Vagina (tissue), 2 donors: Measurements from ENCODE around the gene VPS8. TPM values are rescaled to one million over a fixed set of nuclear protein-coding genes. Genes with fewer than 3 reads are reported as not detected.
A peak's percentile ranks its signal among the peaks of the same experiment; 100 is the strongest.

ENCODE experiments used
- DNase-seq, 2 donors: peaks; one replicate each; pipeline ENCODE4 v3.0.0-alpha.2; 2017; ENCODE audit errors: extremely low spot score in 2 of 2
- H3K27ac ChIP-seq: fragments of 200-600 bp; sonication (generic); one replicate; pipeline ENCODE4 v1.5.1; 2019
- H3K27me3 ChIP-seq: fragments of 200-600 bp; sonication (generic); one replicate; pipeline ENCODE4 v1.5.1; 2019
- H3K36me3 ChIP-seq, 2 donors: fragments of 200-600 bp; sonication (generic); one replicate each; pipeline ENCODE4 v1.5.1; 2017 to 2019
- H3K4me1 ChIP-seq: fragments of 200-600 bp; sonication (generic); one replicate; pipeline ENCODE4 v1.5.1; 2019
- H3K4me3 ChIP-seq, 2 donors: fragments of 200-600 bp; sonication (generic); 1 replicate in 1 of 2; 2 replicates in 1 of 2; pipeline ENCODE4 v1.5.1; 2016 to 2019
- H3K9me3 ChIP-seq: fragments of 200-600 bp; sonication (generic); one replicate; pipeline ENCODE4 v1.5.1; 2019
- CTCF ChIP-seq, 3 experiments: fragments of 450-650 bp in 2 of 3; fragments of 200-600 bp in 1 of 3; sonication (generic) in 1 of 3; IDR thresholded peaks; one replicate each; pipeline ENCODE4 v1.5.1; 2017 to 2019; ENCODE audit warnings: antibody characterized with exemption in 3 of 3, mild to moderate bottlenecking in 2 of 3, moderate library complexity in 2 of 3
- POLR2A ChIP-seq, 2 donors: fragments of 450-650 bp; IDR thresholded peaks; one replicate each; pipeline ENCODE4 v1.6.1; 2017; ENCODE audit warnings: antibody characterized with exemption in 2 of 2, mild to moderate bottlenecking in 2 of 2, moderate library complexity in 2 of 2
- POLR2AphosphoS5 ChIP-seq, 2 donors: sonication (generic); formaldehyde crosslinking; IDR thresholded peaks; one replicate each; pipeline ENCODE4 v1.9.0; 2017; ENCODE audit warnings: antibody characterized with exemption in 2 of 2, mild to moderate bottlenecking in 2 of 2, low read depth in 1 of 2; ENCODE audit not compliant: insufficient read depth in 1 of 2
- intact Hi-C: fragments of 100-400 bp; cut with DNase I; formaldehyde crosslinking; loops from one replicate; pipeline ENCODE4 v1.15.1; 2023
- total RNA-seq: library from RNA; depleted of rRNA; stranded (reverse); fragments of >200 nt; gene quantifications from one replicate; pipeline ENCODE4 v1.2.3, GENCODE V29; 2016

Gene VPS8
- total RNA-seq, 1 donor from 2014 or later: 52.3 TPM

DNA sequence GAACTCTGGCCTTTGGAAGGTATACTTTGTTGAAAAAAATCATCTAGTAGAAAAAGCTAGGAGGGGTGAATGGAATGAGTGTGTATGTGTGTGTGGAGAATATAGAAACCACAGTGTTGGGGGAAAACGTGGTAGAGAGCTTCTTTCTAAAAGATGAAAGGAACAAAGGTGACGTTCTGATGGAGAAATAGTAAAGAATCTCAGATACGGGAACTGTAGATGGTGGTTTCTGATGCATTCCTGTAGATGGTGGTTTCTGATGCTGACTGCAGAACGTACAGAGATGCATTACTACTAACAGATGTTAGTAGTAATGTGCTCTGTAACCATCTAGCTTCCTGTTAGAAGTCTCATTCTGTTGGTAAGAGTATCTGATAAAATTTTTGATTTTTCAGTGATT is 60.2 kb downstream of the VPS8 start:
- H3K4me3 ChIP-seq: no peak overlapping the region
- H3K4me1 ChIP-seq: no peaks in the 10 kb centered on the region
- DNase-seq: no peak
- intact Hi-C loops: loop anchor here (10.0 kb wide), 1 partner anchor 313 kb away; no protein-coding TSS in a partner anchor
- H3K27me3 ChIP-seq: no peaks in the 10 kb centered on the region
- H3K9me3 ChIP-seq: no peaks in the 10 kb centered on the region
- H3K36me3 ChIP-seq: peaks cover 0 to 30% of the 10 kb centered on the region in 2 donors
- TF ChIP-seq CTCF (IDR thresholded peaks at IDR 0.05) (no peak), POLR2A (IDR thresholded peaks at IDR 0.05) (no peak), POLR2AphosphoS5 (IDR thresholded peaks at IDR 0.05; ENCODE audit: insufficient read depth in 1 of 2, low read depth in 1 of 2) (no peak)
- no peak overlapping the region for H3K27ac ChIP-seq

- Histone ChIP-seq H3K36me3 (peaks cover 0 to 29% of the 10 kb centered on the region in 2 donors), H3K4me1 (no peaks in the 10 kb centered on the region), H3K9me3 (no peaks in the 10 kb centered on the region), H3K4me3 (no peak overlapping the region), H3K27ac (no peak overlapping the region), H3K27me3 (no peaks in the 10 kb centered on the region)
- intact Hi-C loops: loop anchor here (10.0 kb wide), 1 partner anchor 312 kb away; no protein-coding TSS in a partner anchor
- TF ChIP-seq CTCF (IDR thresholded peaks at IDR 0.05) (no peak), POLR2AphosphoS5 (IDR thresholded peaks at IDR 0.05; ENCODE audit: insufficient read depth in 1 of 2, low read depth in 1 of 2) (no peak), POLR2A (IDR thresholded peaks at IDR 0.05) (no peak)
- no peak for DNase-seq
These were observed 61.2 kb downstream of the VPS8 start for GRCh38 chr3:184873141-184873540.

DNA sequence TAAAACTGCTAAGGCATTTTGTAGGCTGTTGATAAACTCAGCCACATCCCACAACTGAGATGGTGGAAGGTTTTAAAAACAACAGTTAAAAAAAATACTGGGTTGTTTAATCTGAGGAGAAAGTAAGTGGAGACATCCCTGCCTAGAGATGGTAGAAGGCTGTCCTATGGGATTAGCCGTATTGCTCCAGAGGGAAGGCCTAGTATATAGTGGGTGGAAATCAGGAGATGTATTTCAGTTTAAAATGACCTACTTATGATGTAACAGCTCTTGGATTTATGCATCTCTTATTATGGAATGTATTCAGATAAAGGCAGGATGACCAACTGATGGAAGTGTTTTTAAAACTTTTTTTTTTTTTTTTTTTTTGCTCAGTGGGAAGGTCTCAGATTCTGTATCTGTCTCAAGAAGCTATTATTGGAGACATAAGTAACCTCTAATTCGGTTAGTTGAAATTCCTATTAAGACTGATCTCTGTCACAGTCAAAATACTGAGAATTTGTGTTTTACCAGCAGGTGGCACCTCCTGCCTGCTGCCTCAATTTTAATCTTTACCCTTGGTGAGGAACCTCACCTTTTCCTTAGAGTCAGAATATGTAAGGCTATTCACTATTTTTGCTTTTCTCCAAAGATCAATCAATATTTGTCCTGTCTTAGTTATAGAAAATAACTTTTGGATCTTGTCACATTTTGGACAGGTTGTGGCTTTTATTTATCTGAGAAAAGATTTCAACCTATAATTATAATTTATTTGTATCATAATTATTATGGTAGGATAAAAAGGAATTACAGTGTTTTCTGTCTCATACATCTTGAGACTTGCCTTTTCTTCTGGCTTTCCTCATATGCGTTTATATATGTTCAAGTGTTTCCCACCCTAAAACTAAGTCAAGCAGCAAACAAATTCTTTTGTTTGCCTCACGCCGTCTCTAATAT is 63.0 kb downstream of the VPS8 start:
- no peak for DNase-seq
- H3K4me1 ChIP-seq: no peaks in the 10 kb centered on the region
- H3K36me3 ChIP-seq: peaks cover 0 to 11% of the 10 kb centered on the region in 2 donors
- intact Hi-C loops: loop anchor here (10.0 kb wide), 1 partner anchor 310 kb away; no protein-coding TSS in a partner anchor
- TF ChIP-seq POLR2A (IDR thresholded peaks at IDR 0.05) (no peak), POLR2AphosphoS5 (IDR thresholded peaks at IDR 0.05; ENCODE audit: insufficient read depth in 1 of 2, low read depth in 1 of 2) (peak in 1 of 2 donors; percentile 10), CTCF (IDR thresholded peaks at IDR 0.05) (peak; percentile 15 to 40 (median 28))
- no peaks in the 10 kb centered on the region for H3K27me3 ChIP-seq
- H3K9me3 ChIP-seq: no peaks in the 10 kb centered on the region
- no peak overlapping the region for H3K4me3 ChIP-seq
- H3K27ac ChIP-seq: no peak overlapping the region

GRCh38 chr3:184880276-184881019 is 68.5 kb downstream of the VPS8 start:
- Histone ChIP-seq H3K36me3 (no peaks in the 10 kb centered on the region), H3K27me3 (no peaks in the 10 kb centered on the region), H3K4me1 (no peaks in the 10 kb centered on the region)

More at GRCh38 chr3:184880276-184881019, 68.5 kb downstream of the VPS8 start:
- Histone ChIP-seq H3K4me3 (no peak overlapping the region), H3K27ac (no peak overlapping the region), H3K9me3 (no peaks in the 10 kb centered on the region)
- intact Hi-C loops: no loop called here
- DNase-seq: no peak
- TF ChIP-seq POLR2AphosphoS5 (IDR thresholded peaks at IDR 0.05; ENCODE audit: insufficient read depth in 1 of 2, low read depth in 1 of 2) (no peak), CTCF (IDR thresholded peaks at IDR 0.05) (no peak), POLR2A (IDR thresholded peaks at IDR 0.05) (no peak)
